K562 (cell line): ENCODE results near the gene GFI1. TPM values are rescaled to one million over a fixed set of nuclear protein-coding genes. Genes with fewer than 3 reads are reported as not detected.
A peak's percentile ranks its signal among the peaks of the same experiment; 100 is the strongest.

Experiments
- ATAC-seq: fragments of 200-7000 bp; cut with Tn5 transposase; 3 replicates; pipeline ENCODE4 v1.9.1; 2020; ENCODE audit warnings: moderate library complexity
- BruUV-seq: library from RNA; stranded (reverse); fragments of 400-500 nt; replicated peaks from 2 replicates; lab custom pipeline; 2021; lab: Mats Ljungman, UMichigan
- CTCF ChIA-PET: fragments of 300-600 bp; formaldehyde crosslinking; extraction: SDS; loops from one replicate; lab custom pipeline; 2021; ENCODE audit warnings: low intra/inter-chr PET ratio; lab: Yijun Ruan, JAX
- POLR2A ChIA-PET: fragments of 300-600, 350-650 bp; sonication (Branson Sonifier 250); formaldehyde crosslinking; extraction: SDS; loops from one replicate; lab custom pipeline; 2021; ENCODE audit warnings: antibody characterized with exemption, inconsistent platforms; lab: Yijun Ruan, JAX
- DNase-seq, 4 experiments: peaks; one replicate each; pipeline versions ENCODE4 v3.0.0 to v3.0.0-alpha.2; 2011 to 2018; ENCODE audit warnings: low spot score in 3 of 4, mixed read lengths in 3 of 4; ENCODE audit errors: extremely low read depth in 1 of 4
- FAIRE-seq: peaks from 2 replicates; lab custom pipeline; 2011; peaks lifted over from hg19 to GRCh38; lab: Jason Lieb, UNC
- H2AFZ ChIP-seq: 2 replicates; pipeline ENCODE4 v1.6.0; 2011; ENCODE audit warnings: low read depth, low read length, control low read depth, inconsistent platforms
- H3K27ac ChIP-seq: fragments of 200-600 bp; 3 replicates; pipeline ENCODE4 v1.8.0; 2011; ENCODE audit warnings: low read depth, mild to moderate bottlenecking, control low read depth, inconsistent platforms, low read length, moderate library complexity, mixed read lengths; ENCODE audit errors: extremely low read depth
- H3K27me3 ChIP-seq, 2 experiments: fragments of 300-600 bp in 1 of 2; 2 replicates in 1 of 2; 3 replicates in 1 of 2; pipeline versions ENCODE4 v1.6.0 to v1.8.0; 2011; ENCODE audit warnings: inconsistent platforms in 2 of 2, low read length in 2 of 2, mild to moderate bottlenecking in 1 of 2, mixed read lengths in 1 of 2, moderate library complexity in 1 of 2; ENCODE audit not compliant: control insufficient read depth in 2 of 2, insufficient read depth in 2 of 2
- H3K36me3 ChIP-seq: fragments of 300-600 bp; 3 replicates; pipeline ENCODE4 v1.8.0; 2011; ENCODE audit warnings: mild to moderate bottlenecking, low read length, inconsistent platforms; ENCODE audit not compliant: control insufficient read depth, insufficient read depth
- H3K4me1 ChIP-seq, 2 experiments: fragments of 200-600 bp in 1 of 2; replicated peaks in 1 of 2; 2 replicates in 1 of 2; 3 replicates in 1 of 2; pipeline versions ENCODE4 v1.5.1 to v1.8.0; 2011; ENCODE audit warnings: inconsistent platforms in 2 of 2, low read length in 2 of 2, mild to moderate bottlenecking in 1 of 2, mixed read lengths in 1 of 2, moderate library complexity in 1 of 2; ENCODE audit not compliant: control insufficient read depth in 2 of 2, insufficient read depth in 2 of 2
- H3K4me2 ChIP-seq: 2 replicates; pipeline ENCODE4 v1.6.1; 2011; ENCODE audit warnings: low read length, control low read depth, inconsistent platforms, mixed read lengths; ENCODE audit not compliant: insufficient read depth
- H3K4me3 ChIP-seq: fragments of 200-600 bp; sonication (generic), shearing (Covaris generic); 2 replicates; pipeline ENCODE4 v1.5.1; 2016; ENCODE audit warnings: control low read depth, inconsistent platforms
- H3K79me2 ChIP-seq: fragments of 200-600 bp; 3 replicates; pipeline ENCODE4 v1.8.0; 2011; ENCODE audit warnings: low read length, inconsistent platforms; ENCODE audit not compliant: control insufficient read depth, insufficient read depth
- H3K9ac ChIP-seq, 2 experiments: 2 replicates each; pipeline versions ENCODE4 v1.6.0 to v1.6.1; 2011; ENCODE audit warnings: low read depth in 2 of 2, low read length in 2 of 2, control low read depth in 1 of 2, inconsistent platforms in 1 of 2, mild to moderate bottlenecking in 1 of 2, mixed read lengths in 1 of 2; ENCODE audit not compliant: insufficient read depth in 1 of 2
- H3K9me1 ChIP-seq: one replicate; pipeline ENCODE4 v1.6.0; 2011; ENCODE audit warnings: inconsistent platforms, mild to moderate bottlenecking, low read length, moderate library complexity; ENCODE audit not compliant: control insufficient read depth, insufficient read depth
- H3K9me3 ChIP-seq: replicated peaks from 2 replicates; pipeline ENCODE4 v1.5.1; 2011; ENCODE audit warnings: low read depth, low read length, inconsistent platforms; ENCODE audit not compliant: control insufficient read depth, insufficient read depth
- H4K20me1 ChIP-seq: replicated peaks from 2 replicates; pipeline ENCODE4 v1.6.1; 2011; ENCODE audit warnings: low read length, inconsistent platforms, mixed read lengths; ENCODE audit not compliant: control insufficient read depth, insufficient read depth
- CLOCK ChIP-seq: fragments of 250-450 bp; sonication (Bioruptor Pico); IDR thresholded peaks from 2 replicates; pipeline ENCODE4 v1.4.0; 2020; ENCODE audit warnings: mild to moderate bottlenecking, moderate library complexity, borderline replicate concordance
- EGR1 ChIP-seq: fragments of 450-650 bp; conservative IDR thresholded peaks from 2 replicates; pipeline ENCODE4 v1.6.1; 2017; ENCODE audit warnings: mild to moderate bottlenecking
- EHMT2 ChIP-seq: fragments of 450-650 bp; IDR thresholded peaks from 2 replicates; pipeline ENCODE4 v1.6.1; 2018; ENCODE audit warnings: antibody characterized with exemption
- HNRNPLL ChIP-seq: fragments of 200-400 bp; formaldehyde crosslinking; IDR thresholded peaks from 2 replicates; pipeline ENCODE4 v1.6.1; 2017; ENCODE audit warnings: low read length, low read depth, mild to moderate bottlenecking; ENCODE audit not compliant: poor library complexity, severe bottlenecking
- NR0B1 ChIP-seq: fragments of 450-650 bp; IDR thresholded peaks from one replicate; pipeline ENCODE4 v1.6.1; 2018; ENCODE audit warnings: mild to moderate bottlenecking, moderate library complexity; ENCODE audit not compliant: partially characterized antibody
- SRSF7 ChIP-seq: fragments of 200-400 bp; formaldehyde crosslinking; optimal IDR thresholded peaks from 2 replicates; pipeline ENCODE3; 2017; ENCODE audit warnings: mild to moderate bottlenecking, low read depth, low read length
- ZNF324 ChIP-seq: fragments of 250-450 bp; sonication (Bioruptor Pico); IDR thresholded peaks from 2 replicates; pipeline ENCODE4 v1.4.0; 2020; ENCODE audit warnings: mild to moderate bottlenecking
- WGBS: fragments of 100-300 bp; shearing (Covaris generic); methylation state at CpG from one replicate; pipeline ENCODE4 v1.1.6; 2016; ENCODE audit warnings: low coverage, mixed read lengths; ENCODE audit not compliant: insufficient coverage; ENCODE audit errors: missing lambda C conversion rate; 5-methylcytosine and 5-hydroxymethylcytosine counted together
- in situ Hi-C: fragments of 300-500 bp; cut with MboI; formaldehyde crosslinking; loops from 4 replicates; pipeline ENCODE4 v1.15.0; 2018; ENCODE audit warnings: inconsistent platforms, mixed read lengths
- intact Hi-C: fragments of 100-400 bp; cut with micrococcal nuclease; formaldehyde crosslinking; loops from 2 replicates; pipeline ENCODE4 v1.14.2; 2022
- polyA plus RNA-seq, 8 experiments: library from polyadenylated mRNA; depleted of rRNA in 4 of 8; stranded (reverse) in 5 of 8; unstranded in 3 of 8; fragments of >200 nt; fragmentation: Nextera tagmentation in 2 of 8; fragmentation: Illumina TruSeq in 1 of 8; extraction: Ambion mirVana in 2 of 8; extraction: Trizol in 1 of 8; gene quantifications; 2 replicates each; pipeline versions ENCODE4 v1.2.1 to v1.2.3, GENCODE V29; 2011 to 2014; ENCODE audit warnings: inconsistent platforms in 1 of 8, missing spikeins in 1 of 8
- total RNA-seq, 7 experiments: library from RNA; depleted of rRNA in 6 of 7; stranded (reverse); fragments of >200 nt in 6 of 7; fragmentation: Illumina TruSeq in 2 of 7; extraction: Trizol in 2 of 7; gene quantifications; 2 replicates each; pipeline versions ENCODE4 v1.2.1 to v1.2.3, GENCODE V29; 2011 to 2021; ENCODE audit warnings: low replicate concordance in 1 of 7
- TF ChIP-seq, protein P1 (sequence below): sonication (generic); formaldehyde crosslinking; IDR thresholded peaks from 2 replicates; pipeline ENCODE4 v1.8.1; 2023; ENCODE audit warnings: mild to moderate bottlenecking, missing genetic modification reagents

Gene GFI1
- total and polyA plus RNA-seq, 9 of the 15 experiments (the other 6 are each of a cell fraction or from before 2014, with no cell fraction given): 0.07 to 0.93 (median 0.46) TPM

GRCh38 chr1:92441697-92442342 is 44.9 kb downstream of the GFI1 start:
- H3K4me3 ChIP-seq: no peak overlapping the region
- TF ChIP-seq ZNF324 (CRISPR knock-in tag) (no peak), EGR1 (peak; percentile 66), HNRNPLL (no peak), CLOCK (no peak), NR0B1 (no peak), EHMT2 (no peak), SRSF7 (no peak)
- TF ChIP-seq, protein P1, sequence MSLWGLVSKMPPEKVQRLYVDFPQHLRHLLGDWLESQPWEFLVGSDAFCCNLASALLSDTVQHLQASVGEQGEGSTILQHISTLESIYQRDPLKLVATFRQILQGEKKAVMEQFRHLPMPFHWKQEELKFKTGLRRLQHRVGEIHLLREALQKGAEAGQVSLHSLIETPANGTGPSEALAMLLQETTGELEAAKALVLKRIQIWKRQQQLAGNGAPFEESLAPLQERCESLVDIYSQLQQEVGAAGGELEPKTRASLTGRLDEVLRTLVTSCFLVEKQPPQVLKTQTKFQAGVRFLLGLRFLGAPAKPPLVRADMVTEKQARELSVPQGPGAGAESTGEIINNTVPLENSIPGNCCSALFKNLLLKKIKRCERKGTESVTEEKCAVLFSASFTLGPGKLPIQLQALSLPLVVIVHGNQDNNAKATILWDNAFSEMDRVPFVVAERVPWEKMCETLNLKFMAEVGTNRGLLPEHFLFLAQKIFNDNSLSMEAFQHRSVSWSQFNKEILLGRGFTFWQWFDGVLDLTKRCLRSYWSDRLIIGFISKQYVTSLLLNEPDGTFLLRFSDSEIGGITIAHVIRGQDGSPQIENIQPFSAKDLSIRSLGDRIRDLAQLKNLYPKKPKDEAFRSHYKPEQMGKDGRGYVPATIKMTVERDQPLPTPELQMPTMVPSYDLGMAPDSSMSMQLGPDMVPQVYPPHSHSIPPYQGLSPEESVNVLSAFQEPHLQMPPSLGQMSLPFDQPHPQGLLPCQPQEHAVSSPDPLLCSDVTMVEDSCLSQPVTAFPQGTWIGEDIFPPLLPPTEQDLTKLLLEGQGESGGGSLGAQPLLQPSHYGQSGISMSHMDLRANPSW (CRISPR knock-in tag): no peak

More at GRCh38 chr1:92441697-92442342, 44.9 kb downstream of the GFI1 start:
- Histone ChIP-seq H3K9ac (no peak overlapping the region), H3K79me2 (no peaks in the 10 kb centered on the region), H3K27me3 (no peaks in the 10 kb centered on the region), H3K4me2 (no peak overlapping the region), H3K9me3 (no peaks in the 10 kb centered on the region), H3K36me3 (no peaks in the 10 kb centered on the region), H3K9me1 (no peaks in the 10 kb centered on the region), H3K27ac (no peak overlapping the region), H2AFZ (0 out of 2 replicates have a peak overlapping the region, but pooled peaks have one; percentile 68), H4K20me1 (no peaks in the 10 kb centered on the region), H3K4me1 (peaks cover 5 to 8% of the 10 kb centered on the region in 2 experiments)
- intact Hi-C loops: loop anchor here (10.0 kb wide), 1 partner anchor 127 kb away; no protein-coding TSS in a partner anchor
- FAIRE-seq (no peak), ATAC-seq (peak; percentile 67; the same call in 2 of the 3 replicates), DNase-seq (peak; percentile 19 to 29 (median 25))
- ChIA-PET CTCF (no interaction called here), POLR2A (interaction anchor here (0.6 to 0.7 kb wide), 2 partner anchors 17 to 36 kb away, joined by 3 to 4 read pairs; no protein-coding TSS in a partner anchor)
- no TSS peak for BruUV-seq
- in situ Hi-C loops: no loop called here
- WGBS: 63% methylated on average over 23 of the region's 32 CpGs
